ENCODE data around the gene SFT2D3.
A peak's percentile ranks its signal among the peaks of the same experiment; 100 is the strongest.

The SFT2D3 gene

DNA sequence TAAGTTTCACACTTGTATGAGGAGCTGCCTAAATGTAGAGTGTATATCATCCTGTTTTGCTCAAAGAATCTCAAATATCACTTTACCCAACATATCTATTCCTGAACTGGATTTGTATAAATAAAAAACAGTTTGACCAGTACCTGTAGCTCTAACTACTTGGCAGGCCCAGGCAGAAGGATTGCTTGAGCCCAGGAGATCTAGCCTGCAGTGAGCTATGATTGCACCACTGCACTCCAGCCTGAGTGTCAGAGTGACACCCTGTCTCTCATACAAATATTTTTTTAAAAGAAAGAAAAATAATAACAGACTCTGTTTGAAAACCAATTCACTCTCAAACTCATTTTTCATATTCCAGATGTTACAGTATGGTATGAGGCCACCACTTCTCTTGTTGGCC is 18.2 kb upstream of the SFT2D3 start:
- no peak for DNase-seq

DNA sequence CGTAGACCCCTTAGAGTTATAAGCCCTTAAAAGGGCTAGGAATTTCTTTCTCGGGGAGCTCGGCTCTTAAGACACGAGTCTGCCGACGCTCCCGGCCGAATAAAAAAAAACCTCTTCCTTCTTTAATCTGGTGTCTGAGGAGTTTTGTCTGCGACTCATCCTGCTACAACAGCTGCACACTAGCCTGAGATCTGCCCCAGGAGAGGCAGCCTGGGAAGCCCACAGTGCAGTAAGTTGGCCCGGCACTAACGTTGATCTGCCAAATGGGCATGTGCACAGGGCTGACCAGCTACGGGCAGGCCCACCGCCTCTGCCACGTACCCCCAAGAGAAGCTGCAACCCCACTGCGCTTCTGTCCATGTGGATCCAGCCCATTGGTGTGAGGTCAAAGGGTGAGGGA is 17.5 kb upstream of the SFT2D3 start:
- DNase-seq, result no peak

GRCh38 chr2:127685410-127686080 is 15.8 kb upstream of the SFT2D3 start:
- DNase-seq, result no peak

GRCh38 chr2:127688405-127688804 is 12.9 kb upstream of the SFT2D3 start:
- DNase-seq, result no peak

DNA sequence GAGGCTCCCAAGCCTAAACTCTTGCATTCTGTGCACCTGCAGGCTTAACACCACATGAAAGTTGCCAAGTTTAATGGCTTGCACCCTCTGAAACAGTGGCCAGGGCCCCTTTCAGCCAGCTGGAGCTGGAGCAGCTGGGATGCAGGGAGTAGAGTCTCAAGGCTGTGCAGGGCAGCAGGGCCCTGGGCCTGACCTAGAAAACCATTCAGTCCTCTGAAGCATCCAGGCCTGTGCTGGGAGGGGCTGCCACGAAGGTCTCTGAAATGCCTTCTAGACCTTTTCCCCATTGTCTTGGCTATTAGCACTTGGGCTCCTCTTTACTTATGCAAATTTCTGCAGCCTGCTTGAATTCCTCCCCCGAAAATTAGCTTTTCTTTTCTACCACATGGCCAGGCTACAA is 10.6 kb upstream of the SFT2D3 start:
- DNase-seq, result no peak

DNA sequence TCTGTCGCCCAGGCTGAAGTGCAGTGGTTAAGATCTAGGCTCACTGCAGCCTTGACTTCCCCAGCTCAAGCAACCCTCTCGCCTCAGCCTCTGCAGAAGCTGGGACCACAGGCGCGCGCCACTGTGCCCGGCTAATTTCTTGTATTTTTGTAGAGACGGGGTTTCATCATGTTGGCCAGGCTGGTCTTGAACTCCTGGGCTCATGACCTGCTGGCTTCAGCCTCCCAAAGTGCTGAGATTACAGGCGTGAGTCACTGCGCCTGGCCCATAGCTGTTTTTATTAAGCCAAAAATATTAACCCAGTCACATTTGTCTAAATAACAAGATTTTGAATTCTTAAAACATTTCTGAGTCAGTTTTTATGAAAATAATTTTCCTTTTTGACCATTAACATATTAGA is 6.3 kb upstream of the SFT2D3 start:
- no peak for DNase-seq

- DNase-seq, result peak; percentile 47
Observed at GRCh38 chr2:127695491-127696472, 5.5 kb upstream of the SFT2D3 start.

DNA sequence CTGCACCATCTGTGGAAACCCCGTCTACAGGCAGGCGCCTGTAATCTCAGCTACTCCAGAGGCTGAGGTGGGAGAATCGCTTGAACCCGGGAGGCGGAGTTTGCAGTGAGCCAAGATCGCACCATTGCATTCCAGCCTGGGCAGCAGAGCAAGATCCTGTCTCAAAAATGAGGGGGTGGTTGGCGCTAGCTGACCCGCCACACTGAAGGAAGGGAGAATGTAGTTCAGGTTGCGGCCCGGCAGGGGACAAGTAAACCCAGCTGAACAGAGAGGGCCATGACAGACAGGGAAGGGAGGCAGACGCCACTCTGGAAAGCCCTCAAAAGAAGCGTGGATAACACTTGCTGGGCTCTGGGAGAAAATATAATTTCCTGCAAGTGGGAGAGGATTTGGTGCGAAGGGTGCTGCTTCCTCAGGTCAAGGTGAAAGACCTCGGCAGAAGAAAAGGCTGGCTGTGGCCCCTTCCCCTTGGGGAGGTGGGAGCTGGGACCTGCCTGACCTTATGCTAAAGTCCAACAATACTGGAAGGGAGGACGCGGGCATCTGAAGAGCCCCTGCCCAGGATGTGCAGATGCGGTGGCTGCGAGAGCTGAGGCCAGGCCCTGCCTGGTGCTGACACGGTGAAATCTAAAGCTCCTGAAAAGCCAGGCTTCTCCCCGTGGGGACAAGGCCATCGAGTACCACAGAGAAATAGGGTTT is 3.7 kb upstream of the SFT2D3 start:
- no peak for DNase-seq

DNA sequence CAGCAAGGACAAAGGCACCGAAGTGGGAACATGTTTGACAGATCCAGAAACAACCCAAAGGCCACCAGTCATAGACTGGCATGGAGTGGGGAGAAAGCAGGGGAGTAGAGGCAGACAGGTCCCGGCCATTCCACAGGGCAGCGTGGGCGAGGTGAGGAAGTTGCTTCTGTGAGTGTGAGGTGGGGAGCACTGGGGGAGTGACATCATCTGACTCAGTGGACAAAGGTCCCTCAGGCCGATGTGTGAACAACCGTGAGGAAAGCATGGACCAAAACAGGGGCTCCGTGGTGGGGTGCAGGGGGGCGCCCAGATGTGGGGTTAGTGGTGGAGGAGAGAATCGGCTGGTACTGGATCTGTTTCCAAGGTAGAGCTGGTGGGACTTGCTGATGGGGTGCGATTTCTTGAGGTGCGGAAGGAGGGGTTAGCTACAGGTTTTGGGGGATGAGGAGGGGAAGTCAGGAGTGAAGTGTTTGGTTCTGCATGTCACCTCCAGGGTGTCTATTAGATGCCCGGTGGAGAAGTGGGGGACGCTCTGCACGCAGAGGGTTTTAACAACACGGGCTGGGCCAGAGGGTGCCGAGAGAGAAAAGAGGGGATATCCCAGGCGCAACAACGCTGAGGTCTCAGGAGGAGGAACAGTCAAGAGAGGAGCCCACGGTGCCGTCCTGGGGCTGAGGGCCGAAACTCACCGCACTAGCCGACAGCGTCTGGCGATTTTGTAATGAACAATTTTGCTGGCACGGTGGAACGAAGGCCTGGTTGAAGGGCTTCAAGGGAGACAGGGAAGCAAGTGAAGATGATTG is 2.5 kb upstream of the SFT2D3 start:
- DNase-seq, result no peak

DNA sequence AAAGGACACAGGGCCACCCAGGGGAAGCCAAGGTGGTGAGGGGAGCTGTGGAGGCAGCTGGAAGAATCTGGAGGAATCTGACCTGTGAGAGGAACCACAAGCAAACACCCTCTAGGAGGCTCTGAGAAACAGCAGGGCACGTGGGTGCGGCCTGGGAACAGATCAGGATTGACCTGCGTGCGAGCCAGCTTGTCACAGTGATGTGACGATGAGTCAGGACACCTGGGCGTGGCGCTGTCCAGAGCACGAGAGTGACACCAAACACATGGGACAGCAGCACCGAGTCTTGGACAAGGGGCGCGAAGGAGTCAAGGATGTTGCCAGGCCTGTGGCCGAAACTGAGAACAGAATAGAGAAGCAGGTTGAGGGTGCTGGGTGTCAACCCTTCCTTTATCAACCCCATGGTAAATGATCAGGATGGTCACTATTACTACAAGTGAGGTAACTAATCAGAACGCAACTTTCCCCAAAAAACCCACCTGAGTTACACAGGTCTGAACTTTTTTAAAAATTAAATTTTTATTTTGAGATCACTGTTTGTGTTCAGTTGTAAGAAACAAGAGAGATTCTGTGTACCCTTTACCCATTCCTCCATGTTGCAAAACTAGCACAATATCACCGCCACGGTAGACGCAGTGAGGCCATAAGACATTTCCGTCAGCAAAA is 637 bp upstream of the SFT2D3 start:
- peak; percentile 41 for DNase-seq

GRCh38 chr2:127701651-127702394 is 526 bp downstream of the SFT2D3 start:
- DNase-seq, result peak; percentile 81

- DNase-seq, result no peak
Observed at GRCh38 chr2:127702395-127703009, 1.2 kb downstream of the SFT2D3 start.

DNA sequence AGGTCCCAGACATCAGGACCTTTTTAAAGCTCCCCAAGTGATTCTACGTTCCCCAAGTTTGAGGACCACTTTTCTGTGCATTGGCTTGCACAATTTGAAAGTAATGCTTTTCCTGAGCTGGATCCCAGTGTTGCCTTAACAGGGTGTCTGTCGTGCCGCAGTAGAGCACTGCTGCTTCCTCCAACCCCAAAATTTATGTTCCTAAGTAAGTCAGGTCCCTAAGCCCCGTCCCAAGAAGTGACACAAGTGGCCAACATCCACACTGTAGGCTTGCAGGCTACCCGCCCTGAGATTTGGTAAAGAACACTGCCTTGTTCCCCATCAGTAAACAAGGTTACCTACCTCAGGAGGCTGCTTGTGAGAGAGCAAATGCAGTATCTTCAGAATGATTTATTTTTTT is 2.0 kb downstream of the SFT2D3 start:
- no peak for DNase-seq

DNA sequence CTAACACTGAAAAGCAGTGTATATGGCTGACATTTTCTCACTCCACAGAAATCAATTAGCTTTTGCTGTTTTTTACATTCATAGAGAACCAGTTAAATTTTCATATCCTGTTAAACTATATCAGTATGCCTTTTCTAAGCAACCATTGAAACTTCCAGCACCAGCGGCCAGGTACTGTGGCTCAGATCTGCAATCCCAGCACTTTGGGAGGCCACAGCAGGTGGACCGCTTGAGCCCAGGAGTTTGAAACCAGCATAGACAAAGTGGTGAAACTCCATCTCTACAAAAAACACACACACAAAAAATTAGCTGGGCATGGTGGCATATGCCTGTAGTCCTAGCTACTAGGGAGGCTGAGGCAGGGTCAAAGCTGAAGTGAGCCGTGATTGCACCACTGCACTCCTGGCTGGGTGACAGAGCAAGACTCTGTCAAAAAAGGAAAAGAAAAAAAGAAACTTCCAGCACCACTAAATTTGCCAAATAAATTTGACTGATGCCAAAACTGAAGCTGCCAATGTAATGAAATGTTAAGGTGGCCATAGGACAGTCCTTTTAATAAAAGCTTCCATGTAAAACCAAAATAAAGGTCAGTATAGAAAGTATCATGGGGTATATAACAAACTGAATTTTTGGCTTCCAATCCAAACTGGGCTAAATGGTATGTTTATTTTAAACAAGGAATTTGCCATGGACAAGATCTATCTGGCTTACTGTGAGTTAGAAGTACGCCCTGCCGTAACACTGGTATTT is 3.5 kb downstream of the SFT2D3 start:
- DNase-seq, result no peak

- no peak for DNase-seq
Observed at GRCh38 chr2:127705391-127706065, 4.2 kb downstream of the SFT2D3 start.

GRCh38 chr2:127706215-127706990 is 5.1 kb downstream of the SFT2D3 start:
- no peak for DNase-seq

DNA sequence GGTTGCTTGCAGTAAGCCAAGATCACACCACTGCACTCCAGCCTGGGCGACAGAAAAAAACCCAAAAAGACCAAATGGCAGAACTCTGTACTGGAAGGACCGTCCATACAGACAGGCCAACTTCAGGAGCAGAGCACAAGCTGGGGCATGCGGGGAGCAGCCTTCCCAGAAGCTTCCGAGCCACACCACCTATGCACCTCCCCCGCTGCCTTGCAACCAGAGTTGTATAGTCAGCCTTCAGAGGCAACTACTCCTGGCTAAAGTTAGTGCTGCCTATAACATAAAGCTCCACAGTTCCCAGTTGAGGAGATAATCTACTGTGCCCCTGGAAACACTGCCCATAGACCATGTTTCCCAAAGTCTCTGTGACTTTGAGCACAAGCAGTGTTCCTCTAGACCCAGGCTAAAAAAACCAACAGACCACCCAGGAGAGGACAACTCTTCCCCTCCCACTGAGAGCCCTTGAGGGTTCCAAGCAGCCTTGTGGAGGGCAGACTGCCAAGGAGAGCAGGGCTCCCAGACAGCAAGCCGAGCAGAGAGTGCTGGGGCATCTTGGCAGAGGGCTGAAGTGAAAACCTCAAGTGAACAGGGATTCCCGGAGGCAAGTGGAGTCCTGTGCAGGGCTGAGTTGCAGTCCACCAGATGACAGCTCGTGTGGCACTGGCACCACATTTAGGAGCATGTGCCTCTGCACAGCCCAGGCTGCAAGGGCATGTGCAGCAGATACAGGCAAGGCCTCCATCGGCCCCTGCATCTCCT is 6.8 kb downstream of the SFT2D3 start:
- DNase-seq, result no peak

DNA sequence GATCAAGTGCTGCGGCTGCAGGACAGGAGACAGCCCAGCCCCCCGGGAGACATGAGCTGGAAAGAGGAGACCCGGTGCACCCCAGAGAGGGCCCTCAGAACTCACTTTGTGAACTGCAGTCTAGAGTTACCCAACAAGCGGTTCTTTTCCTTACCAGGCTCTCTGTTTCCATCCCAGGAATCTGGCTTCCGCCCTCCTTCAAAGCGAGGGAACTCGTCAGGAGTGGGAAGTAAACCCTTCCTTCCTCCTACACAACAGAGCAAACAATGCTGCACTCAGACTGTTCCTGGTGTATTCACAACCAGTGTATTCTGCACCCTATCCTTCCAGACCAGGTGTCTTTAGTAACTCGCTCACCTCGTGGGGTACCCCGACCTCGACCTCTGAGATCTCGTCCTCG is 8.0 kb downstream of the SFT2D3 start:
- no peak for DNase-seq

All from CD4-positive, alpha-beta T cell treated with Interleukin-4 for 4 hours (primary cell).